Nephron progenitor cell (in vitro differentiated cells): Measurements from ENCODE around the gene MUC22.
A peak's percentile ranks its signal among the peaks of the same experiment; 100 is the strongest.
"Not testable (repeated sequence)": the region's sequence is repeated elsewhere in the genome, so short reads cannot be mapped to it uniquely, and the experiment has no call there.

Source experiments
- DNase-seq: peaks from one replicate; pipeline ENCODE4 v3.0.0; 2021
- H3K27ac Mint-ChIP-seq: 2 replicates; pipeline ENCODE4 v1.8.0; 2021; ENCODE audit warnings: mild to moderate bottlenecking, moderate library complexity, mixed read lengths
- H3K27me3 Mint-ChIP-seq: 2 replicates; pipeline ENCODE4 v1.8.0; 2021; ENCODE audit warnings: mild to moderate bottlenecking, low read depth, mixed read lengths; ENCODE audit not compliant: poor library complexity
- H3K36me3 Mint-ChIP-seq: 2 replicates; pipeline ENCODE4 v1.8.0; 2021; ENCODE audit warnings: low read depth, mixed read lengths
- H3K4me1 Mint-ChIP-seq: 2 replicates; pipeline ENCODE4 v1.8.0; 2021; ENCODE audit warnings: mixed read lengths
- H3K4me3 Mint-ChIP-seq: 2 replicates; pipeline ENCODE4 v1.8.0; 2021; ENCODE audit warnings: mild to moderate bottlenecking, moderate library complexity, mixed read lengths
- H3K9me3 Mint-ChIP-seq: 2 replicates; pipeline ENCODE4 v1.8.0; 2021; ENCODE audit warnings: mild to moderate bottlenecking, moderate library complexity, mixed read lengths
- TF ChIP-seq, protein P1 (sequence below): fragments of 200-600 bp; sonication (generic); IDR thresholded peaks from 2 replicates; pipeline ENCODE4 v1.5.0; 2021; ENCODE audit warnings: antibody characterized with exemption

MUC22 gene

DNA sequence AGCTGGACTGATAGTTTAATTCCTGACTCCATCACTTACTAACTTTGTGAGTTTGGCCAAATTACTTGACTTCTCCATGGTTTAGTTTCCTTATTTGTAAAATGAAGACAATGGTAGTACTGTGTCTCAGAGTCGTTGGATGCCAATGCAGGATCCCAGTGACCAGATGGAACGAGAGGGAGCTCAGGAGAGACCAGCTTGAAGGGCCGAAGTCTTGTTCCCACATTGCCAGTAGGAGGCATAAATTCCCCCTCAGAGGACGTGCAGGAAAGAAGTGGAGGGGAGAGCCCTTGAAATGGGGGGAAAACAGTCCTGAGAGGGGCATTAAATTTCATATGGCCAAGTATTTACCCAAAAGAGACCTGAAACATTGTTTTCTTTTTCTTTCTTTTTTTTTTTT, 2.1 kb upstream of the MUC22 start:
- Mint-ChIP-seq H3K4me1 (peaks cover 5% of the 10 kb centered on the region), H3K9me3 (no peaks in the 10 kb centered on the region), H3K4me3 (no peak overlapping the region), H3K27me3 (peaks cover 11% of the 10 kb centered on the region), H3K36me3 (no peaks in the 10 kb centered on the region), H3K27ac (no peak overlapping the region)
- DNase-seq = no peak
- TF ChIP-seq, protein P1, sequence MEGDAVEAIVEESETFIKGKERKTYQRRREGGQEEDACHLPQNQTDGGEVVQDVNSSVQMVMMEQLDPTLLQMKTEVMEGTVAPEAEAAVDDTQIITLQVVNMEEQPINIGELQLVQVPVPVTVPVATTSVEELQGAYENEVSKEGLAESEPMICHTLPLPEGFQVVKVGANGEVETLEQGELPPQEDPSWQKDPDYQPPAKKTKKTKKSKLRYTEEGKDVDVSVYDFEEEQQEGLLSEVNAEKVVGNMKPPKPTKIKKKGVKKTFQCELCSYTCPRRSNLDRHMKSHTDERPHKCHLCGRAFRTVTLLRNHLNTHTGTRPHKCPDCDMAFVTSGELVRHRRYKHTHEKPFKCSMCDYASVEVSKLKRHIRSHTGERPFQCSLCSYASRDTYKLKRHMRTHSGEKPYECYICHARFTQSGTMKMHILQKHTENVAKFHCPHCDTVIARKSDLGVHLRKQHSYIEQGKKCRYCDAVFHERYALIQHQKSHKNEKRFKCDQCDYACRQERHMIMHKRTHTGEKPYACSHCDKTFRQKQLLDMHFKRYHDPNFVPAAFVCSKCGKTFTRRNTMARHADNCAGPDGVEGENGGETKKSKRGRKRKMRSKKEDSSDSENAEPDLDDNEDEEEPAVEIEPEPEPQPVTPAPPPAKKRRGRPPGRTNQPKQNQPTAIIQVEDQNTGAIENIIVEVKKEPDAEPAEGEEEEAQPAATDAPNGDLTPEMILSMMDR = no peak

DNA sequence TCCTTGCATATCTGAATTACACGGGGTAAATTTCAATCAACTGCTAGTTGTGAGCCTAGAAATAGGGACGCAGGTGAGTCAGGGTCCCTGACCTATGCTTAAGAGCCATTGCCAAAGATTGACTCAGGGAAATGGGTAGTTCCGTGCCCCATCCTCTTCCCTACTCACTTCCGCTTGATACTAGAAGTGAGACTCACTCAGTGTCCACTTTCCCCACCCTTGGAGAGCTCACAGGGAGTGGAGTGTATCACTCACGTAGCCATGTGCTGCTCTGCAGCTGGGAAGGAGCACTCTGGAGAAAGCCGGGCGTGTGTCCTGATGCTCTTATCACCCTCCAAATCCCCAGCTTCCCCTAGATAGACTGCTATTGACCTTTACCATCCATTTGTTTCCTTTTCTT, 543 bp upstream of the MUC22 start:
- peaks cover 16% of the 10 kb centered on the region for H3K27me3 Mint-ChIP-seq
- H3K27ac Mint-ChIP-seq = peak overlapping the region; percentile 53
- no peak overlapping the region for H3K4me3 Mint-ChIP-seq
- peaks cover 6% of the 10 kb centered on the region for H3K9me3 Mint-ChIP-seq
- no peak for DNase-seq
- peaks cover 10% of the 10 kb centered on the region for H3K4me1 Mint-ChIP-seq
- no peaks in the 10 kb centered on the region for H3K36me3 Mint-ChIP-seq
- TF ChIP-seq, protein P1 = no peak

- Mint-ChIP-seq H3K36me3 (no peaks in the 10 kb centered on the region), H3K27me3 (peaks cover 15% of the 10 kb centered on the region), H3K4me3 (no peak overlapping the region), H3K27ac (no peak overlapping the region), H3K4me1 (peaks cover 9% of the 10 kb centered on the region), H3K9me3 (peaks cover 20% of the 10 kb centered on the region)
- no peak for DNase-seq
- TF ChIP-seq, protein P1 = no peak
Observed at GRCh38 chr6:31011153-31011552, 879 bp downstream of the MUC22 start.

GRCh38 chr6:31016659-31017299, 6.5 kb downstream of the MUC22 start:
- Mint-ChIP-seq H3K27ac (no peak overlapping the region), H3K36me3 (no peaks in the 10 kb centered on the region), H3K4me1 (peaks cover 9% of the 10 kb centered on the region), H3K27me3 (peaks cover 24% of the 10 kb centered on the region), H3K9me3 (peaks cover 31% of the 10 kb centered on the region), H3K4me3 (no peak overlapping the region)
- TF ChIP-seq, protein P1 = no peak
- DNase-seq = no peak

- not testable (repeated sequence) for H3K4me1 Mint-ChIP-seq, H3K27ac Mint-ChIP-seq, DNase-seq, H3K4me3 Mint-ChIP-seq, H3K36me3 Mint-ChIP-seq
- Mint-ChIP-seq H3K27me3 (peaks cover 24% of the 10 kb centered on the region), H3K9me3 (peaks cover 34% of the 10 kb centered on the region)
Observed at GRCh38 chr6:31017436-31017835, 7.2 kb downstream of the MUC22 start.

GRCh38 chr6:31020057-31020456, 9.8 kb downstream of the MUC22 start:
- Mint-ChIP-seq H3K4me3 (no peak overlapping the region), H3K36me3 (no peaks in the 10 kb centered on the region)

GRCh38 chr6:31020631-31021255, 10.5 kb downstream of the MUC22 start:
- not testable (repeated sequence) for H3K4me1 Mint-ChIP-seq, H3K4me3 Mint-ChIP-seq, DNase-seq, H3K36me3 Mint-ChIP-seq, H3K27ac Mint-ChIP-seq
- Mint-ChIP-seq H3K9me3 (peaks cover 18% of the 10 kb centered on the region), H3K27me3 (peaks cover 23% of the 10 kb centered on the region)

More at GRCh38 chr6:31020057-31020456, 9.8 kb downstream of the MUC22 start:
- Mint-ChIP-seq H3K9me3 (peaks cover 24% of the 10 kb centered on the region), H3K27me3 (peaks cover 23% of the 10 kb centered on the region), H3K4me1 (no peaks in the 10 kb centered on the region), H3K27ac (no peak overlapping the region)
- TF ChIP-seq, protein P1 = no peak
- DNase-seq = no peak

DNA sequence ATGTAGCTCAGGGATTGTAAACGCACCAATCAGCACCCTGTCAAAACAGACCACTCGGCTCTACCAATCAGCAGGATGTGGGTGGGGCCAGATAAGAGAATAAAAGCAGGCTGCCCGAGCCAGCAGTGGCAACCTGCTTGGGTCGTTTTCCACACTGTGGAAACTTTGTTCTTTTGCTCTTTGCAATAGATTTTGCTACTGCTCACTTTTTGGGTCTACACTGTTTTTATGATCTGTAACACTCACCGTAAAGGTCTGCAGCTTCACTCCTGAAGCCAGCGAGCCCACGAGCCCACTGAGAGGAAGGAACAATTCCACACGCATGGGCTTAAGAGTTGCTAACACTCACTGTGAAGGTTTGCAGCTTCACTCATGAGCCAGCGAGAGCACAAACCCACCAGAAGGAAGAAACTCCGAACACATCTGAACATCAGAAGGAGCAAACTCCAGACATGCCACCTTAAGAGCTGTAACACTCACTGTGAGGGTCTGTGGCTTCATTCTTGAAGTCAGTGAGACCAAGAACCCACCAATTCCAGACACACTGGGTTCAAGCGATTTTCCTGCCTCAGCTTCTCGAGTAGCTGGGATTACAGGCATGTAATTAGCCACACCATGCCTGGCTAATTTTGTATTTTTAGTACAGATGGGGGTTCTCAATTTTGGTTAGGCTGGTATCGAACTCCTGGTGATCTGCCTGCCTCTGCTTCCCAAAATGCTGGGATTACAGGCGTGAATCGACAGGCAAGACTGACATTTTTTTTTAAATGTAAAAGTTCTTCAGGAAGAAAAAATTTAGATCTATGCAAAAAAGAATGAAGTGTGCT, 11.6 kb downstream of the MUC22 start:
- H3K4me3 Mint-ChIP-seq, H3K4me1 Mint-ChIP-seq, H3K27ac Mint-ChIP-seq, DNase-seq, H3K36me3 Mint-ChIP-seq: not testable (repeated sequence)
- Mint-ChIP-seq H3K27me3 (peaks cover 29% of the 10 kb centered on the region), H3K9me3 (peaks cover 13% of the 10 kb centered on the region)
